Transverse colon (tissue), 4 donors: Measurements from ENCODE around the gene RAG2. TPM values are rescaled to one million over a fixed set of nuclear protein-coding genes. Genes with fewer than 3 reads are reported as not detected.
"Not testable (repeated sequence)": the region's sequence is repeated elsewhere in the genome, so short reads cannot be mapped to it uniquely, and the experiment has no call there.

Experiments
- DNase-seq: peaks from one replicate; pipeline ENCODE4 v3.0.0-alpha.2; 2019
- H3K27ac ChIP-seq, 4 donors: fragments of 200-600 bp; sonication (generic); 2 replicates each; pipeline ENCODE4 v1.5.1; 2016 to 2018; ENCODE audit warnings: inconsistent platforms in 4 of 4
- H3K27me3 ChIP-seq: fragments of 200-600 bp; sonication (generic); 2 replicates; pipeline ENCODE4 v1.5.1; 2017; ENCODE audit warnings: inconsistent platforms
- H3K36me3 ChIP-seq, 4 donors: fragments of 200-600 bp; sonication (generic); 2 replicates each; pipeline ENCODE4 v1.5.1; 2017 to 2019; ENCODE audit warnings: inconsistent platforms in 4 of 4
- H3K4me1 ChIP-seq, 4 donors: fragments of 200-600 bp; sonication (generic); 2 replicates each; pipeline ENCODE4 v1.5.1; 2017 to 2020; ENCODE audit warnings: inconsistent platforms in 4 of 4
- H3K4me3 ChIP-seq, 4 donors: fragments of 200-600 bp; sonication (generic); 1 replicate in 1 of 4; 2 replicates in 3 of 4; pipeline versions ENCODE4 v1.5.1 to v1.6.1; 2017 to 2019; ENCODE audit warnings: inconsistent platforms in 4 of 4
- H3K9me3 ChIP-seq, 2 donors: fragments of 200-600 bp; sonication (generic); 2 replicates each; pipeline ENCODE4 v1.5.1; 2017 to 2019; ENCODE audit warnings: inconsistent platforms in 2 of 2
- CTCF ChIP-seq, 5 experiments: fragments of 200-600 bp in 3 of 5; fragments of 450-650 bp in 2 of 5; sonication (generic) in 3 of 5; IDR thresholded peaks; 1 replicate in 2 of 5; 2 replicates in 3 of 5; pipeline ENCODE4 v1.5.1; 2016 to 2017; ENCODE audit warnings: antibody characterized with exemption in 5 of 5, inconsistent platforms in 3 of 5, mild to moderate bottlenecking in 2 of 5, moderate library complexity in 1 of 5
- EP300 ChIP-seq: sonication (generic); formaldehyde crosslinking; IDR thresholded peaks from one replicate; pipeline ENCODE4 v1.6.1; 2017; ENCODE audit warnings: antibody characterized with exemption, low read depth
- POLR2A ChIP-seq: fragments of 450-650 bp; IDR thresholded peaks from one replicate; pipeline ENCODE4 v1.6.1; 2016; ENCODE audit warnings: antibody characterized with exemption, mild to moderate bottlenecking, moderate library complexity
- POLR2AphosphoS5 ChIP-seq, 3 donors: sonication (generic); formaldehyde crosslinking; IDR thresholded peaks; one replicate each; pipeline ENCODE4 v1.6.1; 2016; ENCODE audit warnings: antibody characterized with exemption in 3 of 3
- WGBS, 2 donors: methylation state at CpG; one replicate each; pipeline ENCODE4 v1.1.5; 2018; ENCODE audit warnings: low coverage in 1 of 2; 5-methylcytosine and 5-hydroxymethylcytosine counted together
- in situ Hi-C, 4 donors: fragments of 200-750 bp; cut with MboI; loops; one replicate each; pipeline versions ENCODE4 v1.15.0 to v1.15.1; 2017; ENCODE audit warnings: low sequenced_read_pairs in 3 of 4, low pct_ligation_motif_present in 1 of 4, low pct_unique_long_range_greater_than_20kb in 1 of 4
- intact Hi-C: fragments of 100-400 bp; cut with DNase I; formaldehyde crosslinking; loops from one replicate; pipeline ENCODE4 v1.15.1; 2023; ENCODE audit warnings: low total_unique reads
- total RNA-seq, 4 donors: library from RNA; depleted of rRNA; stranded (reverse); fragments of >200 nt; gene quantifications; one replicate each; pipeline ENCODE4 v1.1.0, GENCODE V29; 2016

The RAG2 gene
- total RNA-seq, 4 donors from 2014 or later = not detected

DNA sequence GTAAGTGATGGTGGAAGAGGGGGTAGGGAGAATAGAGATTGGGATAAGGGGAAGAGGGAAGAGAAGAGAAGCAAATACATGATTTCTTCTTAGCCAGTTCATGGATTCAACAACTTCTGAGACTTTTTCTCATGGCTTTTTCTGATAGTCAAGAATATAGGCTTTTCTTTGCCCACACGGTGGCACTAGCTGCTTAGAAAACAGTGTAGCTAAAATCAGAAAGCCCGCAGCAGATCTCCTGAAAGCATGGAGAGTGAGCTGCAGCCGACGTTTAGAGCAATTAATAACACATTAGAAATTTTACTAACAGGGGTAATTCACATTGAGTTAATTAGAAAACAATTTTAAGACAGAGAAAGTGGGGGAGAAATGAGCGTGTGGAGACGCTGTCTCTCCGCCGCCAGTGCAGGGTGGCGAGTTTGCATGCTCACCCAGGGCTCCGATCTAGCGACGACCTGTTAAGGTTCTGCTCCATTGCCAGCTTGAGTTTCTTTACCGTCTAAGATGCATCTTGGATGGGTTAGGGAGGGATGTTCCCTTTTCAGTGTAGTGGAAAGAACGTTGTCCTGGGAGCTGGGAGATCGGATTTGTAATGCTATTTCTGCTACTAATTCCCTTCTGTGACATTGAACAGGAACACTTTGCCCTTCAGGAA lies 33.5 kb downstream of the RAG2 start:
- no peaks in the 10 kb centered on the region for H3K27me3 ChIP-seq
- intact Hi-C loops (loop anchor here (1.0 kb wide), 1 partner anchor 107 kb away; no protein-coding TSS in a partner anchor), in situ Hi-C loops (loop anchor here (10.0 kb wide), 2 partner anchors 110 to 180 kb away; no protein-coding TSS in a partner anchor)
- H3K27ac ChIP-seq = no peak overlapping the region
- 9 to 17% methylated on average over 8 to 15 of the region's 15 CpGs for WGBS, 2 donors
- H3K9me3 ChIP-seq = no peaks in the 10 kb centered on the region
- DNase-seq = peak; percentile 47
- H3K4me3 ChIP-seq = peak overlapping the region; percentile 5 to 45 (median 22)
- H3K4me1 ChIP-seq = peaks cover 0 to 5% (median 3%) of the 10 kb centered on the region in 4 donors
- TF ChIP-seq POLR2AphosphoS5 (IDR thresholded peaks at IDR 0.05) (no peak), CTCF (IDR thresholded peaks at IDR 0.05) (peak; percentile 55 to 66 (median 63))
- no peaks in the 10 kb centered on the region for H3K36me3 ChIP-seq

- Histone ChIP-seq H3K4me1 (no peaks in the 10 kb centered on the region), H3K27ac (no peak overlapping the region), H3K9me3 (no peaks in the 10 kb centered on the region), H3K27me3 (no peaks in the 10 kb centered on the region), H3K4me3 (no peak overlapping the region), H3K36me3 (no peaks in the 10 kb centered on the region)
- no peak for DNase-seq
- in situ Hi-C loops = no loop called here
- TF ChIP-seq CTCF (IDR thresholded peaks at IDR 0.05) = no peak
- no peak for TF ChIP-seq POLR2AphosphoS5 (IDR thresholded peaks at IDR 0.05)
- TF ChIP-seq EP300 = no peak
- no peak for TF ChIP-seq POLR2A
- intact Hi-C loops = no loop called here
- WGBS, 2 donors = 48 to 50% methylated on average over 3 to 4 of the region's 4 CpGs
These were observed 39.2 kb downstream of the RAG2 start for GRCh38 chr11:36558571-36559413.

- in situ Hi-C loops = no loop called here
- Histone ChIP-seq H3K36me3 (no peaks in the 10 kb centered on the region), H3K9me3 (no peaks in the 10 kb centered on the region), H3K27me3 (no peaks in the 10 kb centered on the region), H3K4me1 (no peaks in the 10 kb centered on the region), H3K27ac (no peak overlapping the region), H3K4me3 (no peak overlapping the region)
- no peak for DNase-seq
- TF ChIP-seq CTCF (IDR thresholded peaks at IDR 0.05) (no peak), POLR2AphosphoS5 (IDR thresholded peaks at IDR 0.05) (no peak), POLR2A (no peak), EP300 (no peak)
- intact Hi-C loops = no loop called here
These were observed 40.0 kb downstream of the RAG2 start for GRCh38 chr11:36557991-36558390.

- H3K4me3 ChIP-seq, H3K4me1 ChIP-seq, intact Hi-C loops, H3K9me3 ChIP-seq, H3K36me3 ChIP-seq, DNase-seq, H3K27me3 ChIP-seq, in situ Hi-C loops, H3K27ac ChIP-seq: not testable (repeated sequence)
- WGBS, 2 donors = 87 to 93% methylated on average over 3 to 16 of the region's 17 CpGs
These were observed 40.6 kb downstream of the RAG2 start for GRCh38 chr11:36557390-36557789.
